ENCODE results near the gene PIM1.

PIM1 gene

GRCh38 chr6:37138856-37139229, 31.1 kb upstream of the PIM1 start:
- DNase-seq: no peak

DNA sequence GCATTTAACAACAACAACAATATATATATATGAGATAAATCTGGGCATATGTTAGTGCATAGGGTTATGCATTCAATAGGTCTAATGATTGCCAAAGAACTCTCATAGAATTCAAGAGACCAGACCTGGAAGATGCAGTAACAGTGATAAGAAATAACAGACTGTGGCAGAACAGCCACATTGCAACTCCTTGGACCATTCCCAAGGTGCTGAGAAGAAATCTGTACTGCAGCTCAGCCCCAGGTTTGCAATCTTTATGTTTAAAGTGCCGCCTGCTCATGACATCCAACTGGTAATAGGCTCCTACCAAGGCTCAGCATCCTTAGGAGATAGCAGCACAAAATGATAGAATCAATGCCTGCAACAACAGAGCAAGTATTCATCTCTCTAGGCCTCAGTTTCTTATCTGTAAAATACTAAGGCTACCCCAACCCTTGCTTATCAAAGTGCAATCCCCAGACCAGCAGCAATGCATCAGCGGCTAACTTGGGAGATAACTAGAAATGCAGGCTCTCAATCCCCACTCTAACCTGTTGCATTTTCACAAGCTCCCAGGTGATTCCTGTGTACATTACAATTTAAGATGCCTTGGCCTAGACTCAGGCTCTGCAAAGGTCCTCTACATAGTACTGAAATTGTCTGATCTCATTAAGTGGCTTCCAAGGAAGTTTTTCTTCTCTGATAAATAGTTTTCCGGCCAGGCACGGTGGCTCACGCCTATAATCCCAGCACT, 30.6 kb upstream of the PIM1 start:
- peak; percentile 32 for DNase-seq

- DNase-seq: peak; percentile 7
Measured at GRCh38 chr6:37140145-37140544, 29.8 kb upstream of the PIM1 start.

GRCh38 chr6:37141281-37142049, 28.5 kb upstream of the PIM1 start:
- DNase-seq: peak; percentile 94

DNA sequence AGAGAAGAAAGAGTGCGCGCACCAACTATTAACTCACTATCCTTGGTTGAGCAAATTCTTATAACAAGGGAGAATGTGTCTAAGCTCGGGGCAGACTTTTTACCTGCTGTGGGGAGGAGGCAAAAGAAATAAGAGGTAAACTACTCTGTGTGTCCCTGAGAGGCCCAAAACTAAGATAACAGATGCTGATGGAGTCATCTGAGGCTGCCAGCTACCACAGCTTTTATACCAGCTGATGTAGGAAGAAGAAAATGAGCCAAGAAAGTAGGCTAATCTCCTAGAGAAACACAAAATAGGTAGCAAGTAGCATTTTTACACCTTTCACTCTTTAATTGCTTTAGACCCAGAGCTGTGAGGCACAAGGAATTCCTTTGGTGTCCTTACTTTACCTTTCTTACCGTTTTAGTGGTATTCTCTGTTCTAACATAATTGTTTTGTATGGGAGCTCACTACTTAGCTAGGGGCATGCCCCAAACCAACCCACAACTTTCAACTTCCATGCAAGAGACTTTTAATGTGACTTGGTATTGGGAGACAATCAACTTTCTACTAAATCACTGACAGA, 27.8 kb upstream of the PIM1 start:
- DNase-seq: no peak

DNA sequence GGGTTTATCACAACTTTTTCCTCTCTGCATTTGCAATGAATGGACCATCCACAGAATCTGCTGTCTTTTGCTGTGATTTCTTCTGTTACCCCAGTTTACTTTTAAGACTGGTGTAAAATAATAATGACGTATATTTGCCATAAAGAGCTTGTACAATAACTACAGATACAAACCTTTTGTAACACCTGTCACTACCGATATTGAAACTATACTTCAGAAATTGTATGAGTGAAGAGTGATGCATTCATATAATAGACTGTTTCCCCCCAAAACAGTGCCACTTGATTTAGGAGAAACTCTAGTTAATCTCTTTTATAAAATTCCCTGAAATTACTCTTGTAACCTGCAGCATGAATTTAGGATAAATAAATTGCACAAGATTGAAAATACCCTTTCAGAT, 26.4 kb upstream of the PIM1 start:
- DNase-seq: no peak

DNA sequence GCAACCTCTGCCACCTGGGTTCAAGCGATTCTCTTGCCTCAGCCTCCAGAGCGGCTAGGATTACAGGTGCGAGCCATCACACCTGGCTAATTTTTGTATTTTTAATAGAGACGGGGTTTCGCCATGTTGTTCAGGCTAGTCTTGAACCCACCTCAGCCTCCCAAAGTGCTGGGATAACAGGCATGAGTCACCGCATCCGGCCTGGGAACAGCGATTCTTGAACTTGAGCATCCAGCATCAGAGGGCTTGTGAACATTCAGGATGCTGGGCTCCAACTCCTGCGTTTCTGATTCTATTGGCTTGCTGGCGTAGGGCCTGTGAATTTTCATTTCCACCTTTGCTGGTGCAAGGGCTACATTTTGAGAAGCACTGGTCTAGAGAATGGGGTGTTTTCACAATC, 24.5 kb upstream of the PIM1 start:
- no peak for DNase-seq

DNA sequence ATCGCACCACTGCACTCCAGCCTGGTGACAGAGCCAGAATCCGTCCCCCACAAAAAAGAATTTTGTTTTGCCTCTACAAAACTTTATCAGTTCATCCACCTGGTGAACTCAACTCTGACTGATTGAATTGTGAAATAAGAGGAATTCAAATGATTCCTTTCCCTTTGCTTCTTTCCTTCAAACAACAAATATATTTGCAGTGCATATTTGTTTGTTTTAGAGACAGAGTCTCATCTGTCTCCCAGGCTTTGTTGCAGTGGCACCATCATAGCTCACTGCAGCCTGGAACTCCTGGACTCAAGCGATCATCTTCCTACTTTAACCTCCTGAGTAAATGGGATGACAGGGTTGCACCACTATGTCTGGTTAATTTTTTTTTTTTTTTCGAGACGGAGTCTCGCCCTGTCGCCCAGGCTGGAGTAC, 23.2 kb upstream of the PIM1 start:
- no peak for DNase-seq

GRCh38 chr6:37149745-37150144, 20.2 kb upstream of the PIM1 start:
- peak; percentile 53 for DNase-seq

GRCh38 chr6:37150314-37150713, 19.6 kb upstream of the PIM1 start:
- no peak for DNase-seq

DNA sequence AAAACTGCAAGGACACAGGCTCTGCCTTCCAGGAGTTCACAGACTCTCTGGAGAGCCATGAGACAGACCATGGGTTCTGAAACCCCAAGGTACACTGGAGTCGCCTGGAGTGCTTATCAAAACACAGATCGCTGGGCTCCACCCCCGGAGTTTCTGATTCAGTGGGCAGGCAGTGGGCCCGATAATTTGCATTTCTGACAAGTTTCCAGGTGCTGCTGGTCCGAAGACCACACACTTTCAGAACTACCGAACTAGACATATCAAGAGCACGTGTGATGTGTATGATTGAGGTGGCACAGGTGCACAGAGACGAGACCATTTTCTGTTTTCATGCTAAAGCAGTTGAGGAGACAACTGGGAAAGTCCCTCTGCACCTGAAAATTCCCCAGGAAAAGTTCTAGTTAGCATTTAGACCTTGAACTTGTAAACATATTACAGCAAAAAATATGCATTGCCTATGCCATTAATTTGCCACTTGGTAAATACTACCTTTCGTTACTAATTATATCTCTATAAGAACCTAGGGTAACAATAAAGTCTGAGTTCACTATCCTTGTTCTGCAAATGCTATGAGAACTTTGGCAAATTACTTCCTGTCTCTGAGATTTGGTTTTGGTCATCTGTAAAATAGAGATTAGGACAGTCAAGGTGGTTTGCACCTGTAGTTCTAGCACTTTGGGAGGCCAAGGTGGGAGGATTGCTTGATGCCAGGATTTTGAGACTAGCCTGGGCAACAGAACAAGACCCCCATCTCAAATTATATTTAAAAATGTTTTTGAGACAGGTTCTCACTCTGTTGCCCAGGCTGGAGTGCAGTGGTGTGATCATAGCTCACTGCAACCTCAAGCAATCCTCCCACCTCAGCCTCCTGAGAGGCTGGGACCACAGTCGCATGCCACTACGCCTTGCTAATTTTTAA, 14.3 kb upstream of the PIM1 start:
- DNase-seq: no peak

DNA sequence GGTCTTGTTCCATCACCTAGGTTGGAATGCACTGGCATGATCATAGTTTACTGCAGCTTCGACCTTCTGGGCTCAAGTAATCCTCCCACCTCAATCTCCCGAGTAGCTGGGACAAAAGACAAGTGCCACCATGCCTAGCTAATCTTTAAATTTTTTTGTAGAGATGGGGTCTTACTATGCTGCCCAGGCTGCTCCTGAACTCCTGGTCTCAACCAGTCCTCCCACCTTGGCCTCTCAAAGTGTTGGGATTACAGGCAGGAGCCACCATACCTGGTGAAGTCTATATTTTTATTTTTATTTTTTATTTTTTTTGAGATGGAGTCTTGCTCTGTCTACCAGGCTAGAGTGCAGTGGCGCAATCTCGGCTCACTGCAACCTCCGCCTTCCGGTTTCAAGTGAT, 11.4 kb upstream of the PIM1 start:
- DNase-seq: no peak

DNA sequence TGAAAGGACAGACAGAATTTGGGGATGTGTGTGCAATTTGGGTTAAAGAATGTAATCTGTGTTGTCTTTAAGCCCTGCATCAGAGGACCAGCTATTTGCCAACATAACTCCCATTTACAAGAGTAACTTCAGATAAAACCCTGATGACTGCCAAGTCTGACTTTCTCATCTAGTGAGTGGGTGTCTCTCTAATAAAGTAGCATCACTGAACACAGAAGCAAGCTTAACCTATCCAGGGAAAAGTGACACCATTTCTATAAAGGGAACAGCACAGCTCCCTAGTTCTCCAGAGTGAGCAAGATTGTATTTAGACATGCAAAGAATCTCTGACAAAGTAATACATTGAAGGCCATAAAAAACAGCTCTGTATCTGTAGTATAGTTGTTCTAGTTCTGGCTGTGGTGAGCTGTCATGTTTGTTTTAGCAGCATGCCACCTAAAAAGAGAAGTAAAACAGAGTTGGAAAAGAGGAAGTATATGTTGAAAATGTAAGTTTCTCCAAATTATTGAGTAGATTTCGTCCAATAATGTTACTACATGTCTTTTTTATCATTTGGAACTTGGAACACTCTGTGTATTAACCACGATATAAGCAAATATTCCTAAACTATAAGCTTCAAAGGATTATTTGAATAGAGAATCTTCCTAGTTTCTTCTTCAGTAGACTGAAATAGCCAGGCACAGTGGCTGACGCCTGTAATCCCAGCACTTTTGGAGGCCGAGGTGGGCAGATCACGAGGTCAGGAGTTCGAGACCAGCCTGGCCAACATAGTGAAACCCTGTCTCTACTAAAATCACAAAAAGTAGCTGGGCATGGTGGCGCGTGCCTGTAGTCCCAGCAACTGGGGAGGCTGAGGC, 8.8 kb upstream of the PIM1 start:
- peak; percentile 55 for DNase-seq

DNA sequence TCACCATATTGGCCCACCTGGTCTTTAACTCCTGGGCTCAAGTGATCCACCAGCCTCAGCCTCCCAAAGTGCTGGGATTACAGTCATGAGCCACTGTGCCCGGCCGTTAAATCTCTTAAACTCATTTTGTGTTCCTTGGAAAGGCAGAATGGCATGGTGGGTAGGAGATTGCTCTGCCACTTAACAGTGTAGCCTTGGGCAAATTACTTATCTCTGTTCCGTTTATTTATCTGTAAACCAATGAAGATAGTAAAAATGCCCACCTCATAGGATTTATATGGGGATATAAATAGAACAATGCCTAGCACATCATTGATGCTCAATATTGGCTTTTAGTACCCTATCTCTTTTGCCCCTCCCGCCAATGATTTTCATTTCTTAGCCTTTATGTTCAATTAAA, 7.2 kb upstream of the PIM1 start:
- no peak for DNase-seq

DNA sequence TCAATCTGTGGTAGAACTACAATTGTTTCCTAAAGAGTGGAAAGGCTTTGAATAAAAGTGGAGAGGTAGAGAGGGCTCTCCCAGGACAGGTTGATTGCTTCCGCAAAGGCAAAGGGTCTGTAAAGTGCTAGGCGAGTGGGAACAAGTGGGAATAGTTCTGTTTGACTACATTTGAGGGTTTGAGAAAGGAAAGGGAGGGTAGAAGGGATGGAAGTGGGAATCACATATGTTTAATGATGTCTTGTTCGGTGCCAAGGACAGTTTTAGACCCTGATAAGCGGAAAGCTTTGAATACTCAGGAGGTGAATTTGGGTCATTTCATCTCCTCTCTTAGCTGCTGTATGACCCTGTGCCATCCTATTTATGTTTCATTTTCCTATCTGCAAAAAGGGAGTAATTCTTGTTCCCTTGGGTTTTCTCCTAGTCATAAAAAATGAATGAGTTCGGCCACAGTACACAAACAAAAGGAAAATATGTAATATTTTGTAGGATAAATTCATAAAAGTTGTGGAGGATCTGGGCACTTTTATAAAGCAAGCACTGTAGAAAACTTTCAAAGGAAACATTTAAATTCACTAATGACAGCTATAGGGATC, 1.7 kb upstream of the PIM1 start:
- no peak for DNase-seq

GRCh38 chr6:37168811-37169495, 999 bp upstream of the PIM1 start:
- no peak for DNase-seq

DNA sequence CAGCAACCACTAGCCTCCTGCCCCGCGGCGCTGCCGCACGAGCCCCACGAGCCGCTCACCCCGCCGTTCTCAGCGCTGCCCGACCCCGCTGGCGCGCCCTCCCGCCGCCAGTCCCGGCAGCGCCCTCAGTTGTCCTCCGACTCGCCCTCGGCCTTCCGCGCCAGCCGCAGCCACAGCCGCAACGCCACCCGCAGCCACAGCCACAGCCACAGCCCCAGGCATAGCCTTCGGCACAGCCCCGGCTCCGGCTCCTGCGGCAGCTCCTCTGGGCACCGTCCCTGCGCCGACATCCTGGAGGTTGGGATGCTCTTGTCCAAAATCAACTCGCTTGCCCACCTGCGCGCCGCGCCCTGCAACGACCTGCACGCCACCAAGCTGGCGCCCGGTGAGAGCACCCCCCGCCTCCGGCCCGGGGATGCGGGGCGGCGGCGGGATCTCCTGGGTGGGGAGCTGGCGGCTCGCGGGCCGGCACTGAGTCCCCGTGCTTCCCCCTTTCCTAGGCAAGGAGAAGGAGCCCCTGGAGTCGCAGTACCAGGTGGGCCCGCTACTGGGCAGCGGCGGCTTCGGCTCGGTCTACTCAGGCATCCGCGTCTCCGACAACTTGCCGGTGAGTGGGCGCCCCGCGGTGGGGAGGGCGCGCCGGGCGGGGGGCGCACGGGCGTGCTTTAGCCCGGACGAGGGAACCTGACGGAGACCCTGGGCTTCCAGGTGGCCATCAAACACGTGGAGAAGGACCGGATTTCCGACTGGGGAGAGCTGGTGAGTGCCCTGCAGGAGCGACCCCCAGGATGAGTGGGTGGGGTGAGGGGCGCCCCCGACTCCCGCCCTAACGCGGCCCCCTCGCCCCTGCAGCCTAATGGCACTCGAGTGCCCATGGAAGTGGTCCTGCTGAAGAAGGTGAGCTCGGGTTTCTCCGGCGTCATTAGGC, 585 bp downstream of the PIM1 start:
- DNase-seq: no peak

DNA sequence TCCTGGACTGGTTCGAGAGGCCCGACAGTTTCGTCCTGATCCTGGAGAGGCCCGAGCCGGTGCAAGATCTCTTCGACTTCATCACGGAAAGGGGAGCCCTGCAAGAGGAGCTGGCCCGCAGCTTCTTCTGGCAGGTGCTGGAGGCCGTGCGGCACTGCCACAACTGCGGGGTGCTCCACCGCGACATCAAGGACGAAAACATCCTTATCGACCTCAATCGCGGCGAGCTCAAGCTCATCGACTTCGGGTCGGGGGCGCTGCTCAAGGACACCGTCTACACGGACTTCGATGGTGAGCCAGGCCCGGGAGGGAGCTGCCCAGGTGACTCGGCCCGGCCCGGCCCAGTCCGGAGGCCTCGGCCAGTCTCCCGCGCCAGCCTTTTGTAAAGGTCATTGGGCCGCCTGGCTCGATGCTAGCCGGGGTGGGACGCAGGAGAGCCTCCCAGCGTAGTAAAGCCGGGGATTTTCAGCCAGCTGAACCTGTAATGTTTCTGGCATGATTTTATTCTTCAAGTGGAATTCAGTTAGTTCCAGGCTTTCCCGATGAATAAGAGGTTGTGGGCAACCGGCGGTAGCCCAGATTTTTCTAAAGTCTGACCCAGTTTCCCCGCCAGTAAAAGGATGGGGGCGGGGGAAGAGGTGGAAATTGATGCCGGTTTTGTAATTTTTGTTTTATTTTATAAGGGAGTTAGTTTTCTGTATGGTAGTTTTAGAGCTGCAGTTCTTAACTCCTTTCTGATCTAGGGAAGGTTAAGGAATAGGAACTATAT, 1.4 kb downstream of the PIM1 start:
- peak; percentile 37 for DNase-seq
